NCI-H345 treated with DMSO at 0.1 percent for 48 hours (cell line): ENCODE data around the gene MGAT5.

Experiments used
- DNase-seq: peaks from one replicate; lab custom pipeline; 2025; ENCODE audit not compliant: unreplicated experiment; lab: John Stamatoyannopoulos, UW

The MGAT5 gene

DNA sequence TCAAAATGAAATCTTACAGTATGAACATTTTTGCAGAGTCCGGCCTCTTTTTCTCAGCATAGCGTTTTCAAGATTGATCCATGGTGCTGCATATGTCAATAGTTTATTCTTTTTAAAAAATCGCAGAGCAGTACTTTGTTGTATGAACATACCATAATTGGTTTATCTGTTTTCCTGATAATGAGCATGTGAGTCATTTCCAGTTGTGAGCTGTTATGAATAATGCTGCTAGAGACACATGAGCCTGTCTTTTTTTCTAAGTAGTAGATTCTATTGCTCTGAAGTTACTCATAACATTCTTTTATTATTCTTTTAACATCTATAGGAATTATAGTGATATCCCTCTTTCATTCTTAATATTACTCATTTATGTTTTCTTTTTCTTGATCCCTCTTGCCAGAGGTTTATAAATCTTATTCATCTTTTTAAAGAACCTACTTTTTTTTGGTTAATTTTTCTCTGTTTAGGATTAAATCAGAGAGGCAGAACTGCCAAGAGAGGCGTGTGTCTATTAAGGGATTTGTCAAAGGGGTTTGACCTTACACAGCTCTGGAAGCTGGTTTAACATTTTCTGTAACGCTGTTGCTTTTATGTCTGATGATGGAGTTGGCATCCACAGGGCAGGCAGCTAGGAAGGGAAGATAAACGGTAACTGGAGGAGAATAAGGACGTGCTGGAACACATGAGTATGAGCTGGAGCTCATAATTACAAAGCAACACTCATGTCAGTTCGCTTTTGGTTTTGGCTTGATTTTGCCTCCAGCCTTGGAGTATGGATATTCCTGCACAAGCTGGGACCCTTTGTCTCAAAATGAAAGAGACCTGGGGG, 47.4 kb downstream of the MGAT5 start:
- no peak for DNase-seq

DNA sequence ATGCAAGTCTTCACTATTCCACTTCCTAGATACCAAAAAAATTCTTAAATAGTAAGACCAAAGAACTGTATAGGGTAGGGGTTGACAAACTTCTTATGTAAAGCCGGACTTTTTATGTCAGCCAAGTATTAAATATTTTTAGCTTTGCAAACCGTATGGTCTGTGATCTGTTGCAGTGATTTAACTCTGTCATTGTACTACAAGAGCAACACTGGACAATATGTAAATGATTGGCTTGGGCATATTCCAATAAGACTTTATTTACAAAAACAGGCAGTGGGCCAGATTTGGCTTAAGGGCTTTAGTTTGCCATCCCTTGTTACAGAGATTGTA, 48.0 kb downstream of the MGAT5 start:
- DNase-seq, result no peak

DNA sequence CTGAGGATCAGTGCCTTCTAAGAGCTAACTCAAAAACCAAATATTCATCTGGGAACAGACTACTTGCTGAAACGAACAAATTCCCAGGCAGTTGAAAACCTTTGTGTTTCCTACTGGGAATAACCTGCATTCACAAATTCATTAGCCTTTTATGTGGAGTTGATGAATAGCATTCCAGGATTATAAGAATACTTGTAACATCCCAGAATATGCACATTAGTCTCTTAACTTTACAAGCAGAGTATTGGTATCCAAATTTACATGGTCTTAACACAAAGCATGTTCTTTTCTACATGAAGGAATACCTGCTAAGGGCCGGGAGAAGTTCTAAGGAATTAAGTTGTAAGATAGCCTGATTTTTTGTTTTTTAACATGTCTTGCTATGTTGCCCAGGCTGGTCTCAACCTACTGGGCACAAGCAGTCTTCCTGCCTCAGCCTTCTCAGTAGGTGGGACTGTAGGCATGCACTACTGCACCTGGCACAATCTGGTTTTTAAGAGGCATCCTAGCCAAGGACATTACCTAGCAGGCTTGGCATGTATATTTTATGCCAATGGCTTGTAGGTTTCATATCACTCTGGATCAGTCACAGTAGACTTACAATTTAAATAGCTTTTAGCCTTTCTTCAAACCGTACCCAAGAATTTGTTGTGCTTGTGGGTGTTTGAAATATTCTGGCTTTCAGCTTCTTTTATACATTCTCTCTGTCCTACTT, 50.7 kb downstream of the MGAT5 start:
- no peak for DNase-seq

DNA sequence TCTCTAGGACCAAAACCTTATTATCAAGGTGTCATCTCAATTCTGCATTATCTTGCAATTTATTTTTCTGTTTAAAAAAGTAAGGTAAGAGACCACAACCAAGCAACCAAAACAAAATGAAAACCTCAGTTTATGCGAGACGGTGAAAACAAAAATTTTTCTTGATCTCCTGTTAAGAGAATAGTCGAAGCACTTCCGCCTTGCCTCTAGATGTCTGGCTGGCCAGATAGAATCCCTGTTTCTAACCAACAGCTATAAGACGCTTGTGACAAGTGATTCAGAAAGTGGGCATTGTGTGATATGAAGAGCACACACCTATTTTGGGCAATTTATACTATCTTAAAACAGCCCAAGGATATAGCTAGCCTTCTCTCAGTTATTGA, 51.2 kb downstream of the MGAT5 start:
- DNase-seq, result no peak

DNA sequence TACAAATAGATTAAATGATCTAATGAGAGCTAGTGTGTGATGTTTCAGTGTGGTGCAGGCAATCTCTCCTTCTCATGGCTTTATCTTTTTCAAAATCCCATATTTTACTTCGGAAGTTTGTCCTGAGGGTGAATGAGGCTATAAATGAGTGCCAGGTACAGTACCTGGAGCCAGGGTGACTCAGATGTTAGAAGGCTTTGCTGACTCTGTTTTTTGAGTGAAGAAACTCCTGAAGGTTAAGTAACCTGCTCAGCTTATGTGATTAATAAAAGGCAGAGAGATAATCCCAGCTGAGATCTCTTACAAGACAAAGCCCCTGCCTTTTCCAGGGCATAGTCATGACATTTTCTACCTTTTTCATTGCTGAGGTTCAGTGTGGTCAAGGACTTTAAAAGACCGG, 52.6 kb downstream of the MGAT5 start:
- no peak for DNase-seq

DNA sequence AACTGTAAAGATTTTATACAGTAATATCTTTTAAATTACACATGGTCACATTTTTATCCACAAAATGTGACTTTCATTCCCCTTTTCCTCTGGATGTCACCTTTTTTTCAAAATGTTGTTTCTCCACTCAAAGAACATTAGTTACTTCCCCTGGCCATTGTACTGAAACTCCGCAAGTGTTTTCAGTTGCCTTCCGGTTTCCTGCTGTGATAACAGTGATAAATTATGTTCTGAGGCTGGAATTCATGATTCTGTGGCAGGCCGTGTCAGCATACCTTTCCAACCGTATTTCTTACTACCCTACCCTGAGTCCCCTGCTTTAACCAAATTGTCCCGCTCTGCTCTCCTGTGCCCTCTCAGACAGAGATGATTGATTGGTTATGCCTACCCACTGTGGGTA, 53.5 kb downstream of the MGAT5 start:
- no peak for DNase-seq

DNA sequence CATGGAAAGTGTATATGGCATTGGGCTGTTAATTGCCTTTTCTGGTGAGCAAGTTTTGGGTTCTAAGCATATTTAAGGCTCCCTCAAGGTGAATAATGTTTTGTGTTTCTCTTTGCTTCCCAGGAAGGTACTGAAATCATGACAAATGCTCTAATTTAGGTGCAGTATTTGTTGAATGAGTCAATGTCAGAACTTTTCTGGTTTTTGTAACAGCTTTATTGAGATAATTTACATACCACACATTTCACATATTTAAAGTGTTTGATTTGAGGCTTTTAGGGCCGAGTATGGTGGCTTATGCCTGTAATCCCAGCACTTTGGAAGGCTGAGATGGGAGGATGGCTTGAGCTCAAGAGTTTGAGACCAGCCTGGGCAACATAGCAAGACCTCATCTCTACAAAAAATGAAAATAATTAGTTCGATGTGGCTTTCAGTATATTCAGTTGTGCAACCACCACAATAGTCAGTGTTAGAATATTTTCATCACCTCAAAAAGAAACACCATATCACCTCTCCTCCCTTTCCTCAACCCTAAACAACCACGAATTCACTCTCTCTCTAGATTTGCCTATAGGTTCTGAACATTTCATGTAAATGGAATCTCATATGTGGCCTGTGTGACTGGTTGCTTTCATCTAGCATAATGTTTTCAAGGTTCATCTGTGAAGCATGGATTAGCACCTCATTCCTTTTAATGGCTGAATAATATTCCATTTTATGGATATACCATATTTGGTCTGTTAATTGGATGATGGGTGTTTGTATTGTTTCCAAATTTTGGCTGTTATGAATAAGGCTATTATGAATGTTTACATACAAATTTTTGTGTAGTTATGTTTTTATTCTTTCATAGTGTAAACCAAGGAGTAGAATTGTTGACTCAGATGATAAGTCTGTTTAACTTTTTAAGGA, 54.9 kb downstream of the MGAT5 start:
- no peak for DNase-seq

DNA sequence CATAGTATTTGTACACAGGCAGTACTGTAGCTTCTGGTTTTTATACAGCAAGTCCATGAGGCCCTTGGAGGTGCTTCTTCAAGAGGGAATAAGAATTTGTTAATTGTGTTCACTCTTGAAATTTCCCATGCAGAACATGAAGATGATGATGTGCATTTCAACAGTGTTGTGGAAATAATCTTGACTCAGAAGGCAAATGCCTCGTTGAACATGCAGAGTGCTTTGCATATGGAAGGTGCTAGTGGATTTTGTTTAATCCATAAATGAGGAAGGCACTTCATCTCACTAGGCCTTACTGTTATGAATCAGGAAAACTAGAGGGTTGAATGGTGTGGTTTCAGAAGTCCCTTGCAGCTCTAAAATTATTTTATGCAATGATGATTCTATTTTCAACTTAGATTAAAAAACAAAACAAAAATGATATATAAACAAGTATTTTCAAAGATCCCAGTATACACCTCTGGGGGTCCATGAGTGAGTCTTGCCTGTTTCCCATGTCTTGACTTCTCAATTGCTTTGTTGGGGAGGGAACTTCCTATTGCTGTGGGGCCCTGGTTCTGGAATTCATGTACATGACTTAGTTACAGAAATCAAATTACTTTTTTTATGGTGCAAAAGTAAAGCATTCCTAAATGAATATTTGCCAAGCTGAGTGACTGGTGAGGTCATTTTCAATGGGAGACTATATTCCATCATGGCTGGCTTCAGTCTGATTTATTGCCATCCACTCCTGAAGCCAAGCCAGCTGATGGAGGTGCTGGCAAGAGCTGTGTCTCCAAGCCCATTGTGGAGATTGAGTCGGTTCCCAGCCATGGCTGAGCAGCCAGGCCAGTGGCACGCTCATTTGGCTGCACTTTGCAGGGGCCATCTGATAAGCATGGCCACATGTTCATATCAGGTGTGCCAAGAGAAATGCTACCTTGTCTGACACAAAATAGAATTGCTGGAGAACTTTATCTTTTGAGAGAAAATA, 56.5 kb downstream of the MGAT5 start:
- DNase-seq, result no peak

DNA sequence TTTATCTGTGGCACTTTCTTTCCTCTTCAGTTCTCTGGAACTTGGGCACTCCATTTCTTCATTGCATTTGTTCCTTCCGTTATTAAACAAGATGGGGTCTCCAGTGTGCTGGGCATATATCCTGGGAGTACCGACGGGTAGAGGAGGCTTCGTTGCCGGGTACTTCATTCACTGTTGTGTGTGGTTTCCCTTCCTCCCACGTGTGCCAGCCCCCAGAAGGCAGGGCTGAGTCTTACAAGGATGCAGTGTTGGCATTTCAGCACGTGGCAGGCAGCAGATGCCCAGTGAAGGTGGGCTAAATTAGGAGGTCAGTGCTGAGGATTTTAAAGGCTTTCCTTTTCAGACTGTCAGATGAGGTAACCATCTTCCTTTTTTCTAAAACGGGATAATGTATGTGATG, 58.6 kb downstream of the MGAT5 start:
- no peak for DNase-seq

DNA sequence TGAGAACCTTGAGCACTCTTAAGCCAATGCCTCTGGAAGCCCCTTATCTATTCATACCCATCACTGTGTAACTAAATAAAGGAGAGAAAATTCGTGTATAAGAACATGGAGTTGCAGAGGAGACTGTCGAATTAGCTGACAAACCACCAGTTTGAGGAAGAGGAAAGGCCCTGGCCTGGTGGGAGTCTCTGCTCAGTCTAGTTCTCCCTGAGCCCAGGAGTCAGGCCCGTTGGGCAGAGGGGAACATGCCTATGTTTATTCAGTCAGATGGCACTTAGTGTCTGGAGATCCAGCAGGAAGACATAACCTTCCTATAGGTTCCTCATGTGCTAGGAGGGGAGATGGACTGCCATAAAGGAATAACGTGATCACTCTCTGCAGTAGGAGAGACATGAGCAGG, 60.3 kb downstream of the MGAT5 start:
- DNase-seq, result no peak

DNA sequence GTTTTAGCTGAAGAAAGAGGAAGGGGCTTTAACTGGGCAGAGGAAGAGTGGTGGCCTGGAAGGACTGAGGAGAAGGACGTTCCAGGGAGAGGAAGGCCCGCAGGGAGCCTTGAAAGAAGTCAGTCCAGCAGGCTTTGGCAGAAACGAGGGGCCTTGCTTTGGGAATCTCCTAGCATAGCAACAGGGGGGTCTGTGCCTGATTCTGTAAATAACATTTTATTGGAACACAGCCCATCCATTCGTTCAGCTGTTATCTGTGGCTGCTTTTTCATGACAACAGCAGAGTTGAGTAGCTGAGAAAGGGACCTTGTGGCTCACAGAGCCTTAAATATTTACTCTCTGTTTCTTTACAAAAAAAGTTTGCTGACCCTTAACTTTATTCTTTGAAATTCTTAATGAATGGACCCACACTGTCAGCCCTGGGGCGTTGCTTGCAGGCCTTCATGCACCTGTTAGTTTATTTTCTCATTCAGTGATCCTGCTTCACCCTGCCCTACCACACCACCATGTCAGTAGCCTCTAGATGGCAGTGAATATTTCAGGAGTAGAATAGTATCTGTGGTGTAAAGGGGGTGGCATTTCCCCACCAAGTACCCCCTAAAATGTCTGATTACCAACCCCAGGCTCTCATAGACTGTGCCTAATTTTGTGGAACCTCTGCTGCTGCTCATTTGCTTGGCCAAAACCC, 61.0 kb downstream of the MGAT5 start:
- DNase-seq, result no peak

DNA sequence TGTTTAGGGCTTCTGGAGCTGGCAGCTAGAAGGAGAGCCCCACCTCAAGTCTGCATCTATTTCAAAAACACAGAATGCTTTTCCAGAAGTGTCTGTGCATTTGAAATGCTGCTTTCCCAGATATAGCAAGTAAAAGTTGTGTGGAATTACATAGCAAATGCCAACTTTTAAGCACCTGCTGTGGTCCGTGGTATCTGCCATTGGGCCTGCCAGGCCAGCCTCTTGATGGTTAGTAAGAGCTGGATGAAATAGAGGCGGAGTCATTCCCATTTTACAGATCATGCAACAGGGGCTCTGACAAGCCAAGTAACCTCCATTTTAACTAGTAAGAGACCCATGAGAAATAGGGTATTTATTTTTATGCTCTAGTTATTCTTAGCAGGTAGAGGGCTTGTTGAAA, 61.6 kb downstream of the MGAT5 start:
- DNase-seq, result no peak

DNA sequence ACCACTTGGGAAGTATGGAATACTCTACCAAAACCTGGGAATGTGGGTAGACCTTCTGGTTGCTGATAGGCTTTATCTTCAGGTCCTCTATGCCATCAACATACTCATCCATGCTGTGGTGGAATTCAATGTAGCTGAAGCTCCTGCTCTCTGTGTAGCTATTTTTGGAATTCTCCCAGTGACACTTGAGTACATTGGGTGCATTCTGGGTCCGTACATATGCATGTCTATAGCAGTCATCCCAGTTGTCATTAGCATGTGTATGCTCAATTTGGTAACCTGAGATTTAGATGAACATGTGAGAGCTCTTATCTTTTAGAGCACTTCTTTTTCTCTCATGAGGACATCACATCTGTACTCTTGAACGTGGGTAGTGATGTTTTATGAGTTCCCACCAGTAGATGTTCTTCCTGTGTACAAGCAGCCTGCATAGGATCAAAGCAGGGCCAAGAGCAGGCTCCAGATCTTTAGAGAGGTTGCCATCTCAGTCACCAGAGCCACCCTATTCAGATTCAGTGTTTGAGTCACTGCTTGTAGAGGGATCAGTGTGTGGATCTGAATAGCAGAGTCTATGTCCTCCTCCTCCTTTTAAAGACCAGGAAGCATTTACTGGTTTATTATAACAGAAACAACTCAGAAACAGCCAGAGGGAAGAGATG, 65.9 kb downstream of the MGAT5 start:
- peak; percentile 4 for DNase-seq

DNA sequence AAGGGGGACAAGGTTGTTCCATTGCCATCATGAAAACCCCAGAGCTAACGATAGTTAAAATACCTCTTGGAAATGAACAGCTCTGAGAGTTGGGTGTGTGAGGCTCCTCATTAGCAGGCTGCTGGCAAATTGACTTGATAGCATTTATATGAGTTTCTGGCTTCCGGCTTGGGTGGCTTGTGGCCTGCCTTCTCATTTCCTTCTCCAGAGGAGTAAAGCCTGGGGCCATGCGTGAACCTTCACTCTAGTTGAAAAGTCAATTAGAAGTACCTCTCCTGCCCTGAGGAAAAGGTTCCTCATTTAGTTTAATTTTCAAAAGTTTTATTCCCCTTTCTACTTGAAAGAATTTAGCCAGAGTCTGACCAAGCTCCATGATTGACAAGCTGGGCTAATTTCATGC, 67.1 kb downstream of the MGAT5 start:
- no peak for DNase-seq

DNA sequence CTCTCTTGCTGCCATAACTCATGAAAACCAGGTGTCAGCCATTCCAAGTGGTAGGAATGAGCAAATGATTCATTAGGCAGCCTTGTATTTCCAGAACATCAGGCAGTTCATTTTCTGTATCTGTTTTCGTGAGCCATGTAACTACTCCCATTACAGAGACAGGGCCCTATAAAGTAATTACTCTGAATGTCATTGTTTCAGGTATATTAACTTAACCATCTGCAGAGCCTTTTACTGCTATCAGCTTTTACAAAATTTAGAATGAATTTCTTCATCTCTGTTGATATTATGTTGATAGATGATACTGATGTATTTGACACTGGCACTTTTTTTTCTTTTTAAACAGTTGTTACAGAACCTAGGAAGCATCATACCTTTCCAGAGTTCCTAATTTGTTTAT, 69.9 kb downstream of the MGAT5 start:
- no peak for DNase-seq

DNA sequence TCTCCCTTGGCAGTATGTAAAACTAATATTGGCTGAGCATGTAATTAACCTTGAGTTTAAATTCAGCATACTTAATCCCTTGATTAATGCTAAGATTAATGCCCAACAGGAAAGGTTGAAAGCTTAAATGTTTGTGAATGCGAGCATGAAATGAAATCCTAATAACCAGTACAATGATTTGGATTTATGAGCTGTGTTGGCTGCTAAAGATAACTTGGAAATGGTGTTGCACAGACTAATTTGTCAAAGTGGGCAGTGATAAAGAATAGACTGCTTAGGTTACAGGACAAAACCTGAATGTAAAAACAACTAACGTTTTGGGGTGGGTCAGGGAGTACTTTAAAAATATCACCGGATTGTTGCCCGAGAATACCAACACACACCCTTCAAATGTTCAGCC, 70.6 kb downstream of the MGAT5 start:
- DNase-seq, result no peak

DNA sequence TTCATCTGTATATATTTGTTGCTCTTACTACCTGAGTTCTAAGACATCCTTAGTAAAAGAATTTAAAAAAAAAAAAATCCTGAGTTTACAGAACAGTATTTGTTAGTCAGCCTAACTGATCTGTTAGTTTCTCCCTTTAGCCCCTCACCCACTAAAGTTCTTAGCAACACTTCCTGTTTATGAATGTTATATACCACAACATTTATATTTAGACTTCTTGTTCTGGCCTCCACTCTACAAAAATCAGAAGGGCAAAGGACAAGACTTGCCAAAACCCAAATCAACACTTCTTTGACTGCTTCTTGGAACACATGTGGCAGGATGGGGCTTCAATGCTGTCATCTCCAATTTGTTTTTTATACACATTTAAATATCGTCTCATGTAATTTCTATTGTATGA, 71.1 kb downstream of the MGAT5 start:
- no peak for DNase-seq

DNA sequence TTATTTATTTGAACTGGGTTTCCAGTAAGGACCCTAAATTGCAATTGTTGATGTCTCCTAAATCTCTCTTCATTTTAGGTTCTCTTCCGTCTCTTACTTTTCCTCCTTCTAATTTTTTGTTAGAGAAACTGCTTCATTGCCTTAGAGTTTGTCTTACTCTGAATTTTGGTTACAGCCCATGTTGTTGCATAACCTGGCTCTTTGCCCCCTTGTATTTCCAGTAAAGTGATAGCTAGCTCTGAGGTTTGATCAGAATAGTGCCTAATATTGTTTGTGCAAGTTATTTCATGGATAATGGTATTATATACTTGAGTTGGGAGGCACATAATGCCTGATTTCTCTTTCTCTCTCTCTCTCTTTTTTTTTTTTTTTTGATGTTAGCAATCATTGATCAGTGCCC, 71.8 kb downstream of the MGAT5 start:
- DNase-seq, result no peak

DNA sequence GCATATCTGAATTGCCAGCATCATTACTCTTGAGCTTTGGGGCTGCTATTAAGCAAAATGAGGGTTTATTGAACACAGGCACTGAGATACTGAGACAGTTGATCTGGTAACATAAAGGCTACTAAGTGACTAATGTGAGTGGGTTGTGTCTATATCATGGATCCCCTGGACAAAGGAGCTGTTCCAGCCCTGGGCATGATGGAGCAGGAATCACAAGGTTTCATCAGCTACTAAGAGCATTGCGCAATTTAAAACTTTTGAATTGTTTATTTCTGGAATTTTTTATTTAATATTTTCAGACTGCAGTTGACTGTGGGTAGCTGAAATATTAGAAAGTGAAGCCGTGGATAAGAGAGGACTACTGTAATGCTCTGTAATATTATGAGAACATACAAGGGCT, 73.5 kb downstream of the MGAT5 start:
- no peak for DNase-seq

DNA sequence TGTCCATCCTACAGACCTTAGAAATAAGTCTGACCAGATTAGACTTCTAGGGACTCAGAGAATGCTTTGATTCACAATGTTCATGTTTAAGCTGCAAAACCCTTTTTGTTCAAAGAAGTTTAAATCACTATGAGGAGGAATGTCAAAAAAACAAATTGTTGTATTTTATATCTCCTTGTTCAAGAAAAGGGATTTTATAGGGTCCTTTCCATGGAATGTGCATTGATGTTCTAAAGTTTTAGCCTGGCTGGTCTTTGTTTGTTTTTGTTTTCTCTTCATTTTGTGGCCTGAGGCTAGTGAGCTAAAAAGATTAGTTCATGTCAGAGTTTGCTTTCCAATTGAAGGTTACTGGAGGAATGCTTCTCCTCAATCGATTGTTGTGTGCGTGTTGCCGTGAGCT, 77.2 kb downstream of the MGAT5 start:
- DNase-seq, result no peak
